NK-92 (cell line): ENCODE data around the gene DDX11.
"Not testable (repeated sequence)": the region's sequence is repeated elsewhere in the genome, so short reads cannot be mapped to it uniquely, and the experiment has no call there.

Experiments
- DNase-seq: peaks from one replicate; lab custom pipeline; 2025; ENCODE audit not compliant: unreplicated experiment; lab: John Stamatoyannopoulos, UW

DDX11 gene

DNA sequence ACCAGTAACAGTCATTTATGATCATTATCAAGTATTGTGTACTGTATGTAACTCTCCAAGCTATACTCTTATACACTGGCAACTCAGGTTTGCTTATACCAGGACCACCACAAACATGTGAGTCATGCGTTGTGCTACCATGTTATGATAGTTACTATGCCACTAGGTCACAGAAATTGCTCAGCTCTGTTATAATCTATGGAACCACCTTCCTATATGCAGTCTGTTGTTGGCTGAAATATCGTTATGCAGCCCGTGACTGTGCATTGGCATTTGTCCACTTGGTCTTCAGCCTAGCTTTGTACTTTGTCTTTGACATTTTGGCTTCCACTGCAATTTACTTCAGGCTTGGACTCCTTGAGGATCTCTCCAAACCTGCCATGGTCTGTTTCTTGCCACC is 7.5 kb upstream of the DDX11 start:
- DNase-seq = not testable (repeated sequence)

- not testable (repeated sequence) for DNase-seq
Measured at GRCh38 chr12:31067656-31068055, 6.0 kb upstream of the DDX11 start.

GRCh38 chr12:31070971-31071740 is 2.5 kb upstream of the DDX11 start:
- not testable (repeated sequence) for DNase-seq

DNA sequence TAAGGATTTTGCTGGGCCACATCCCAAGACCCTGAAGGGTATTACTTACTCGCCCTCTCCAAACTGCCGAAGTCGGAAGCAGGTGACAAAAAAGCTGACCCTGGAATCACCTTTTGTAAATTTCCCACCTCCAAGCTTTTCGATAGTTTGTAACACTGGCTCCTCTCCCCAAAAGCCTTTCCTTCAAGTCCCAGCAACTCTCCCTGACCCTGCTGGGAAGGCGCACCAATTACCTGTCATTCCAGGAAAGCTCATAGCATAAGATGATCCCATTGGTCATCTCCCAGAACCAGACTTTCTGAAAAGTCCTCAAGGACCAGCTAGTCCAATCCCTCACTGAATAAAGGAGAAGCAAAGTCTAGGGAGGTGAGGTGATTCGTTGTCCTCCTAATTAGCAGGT is 698 bp upstream of the DDX11 start:
- DNase-seq = not testable (repeated sequence)

GRCh38 chr12:31074333-31074874 is 744 bp downstream of the DDX11 start:
- DNase-seq = not testable (repeated sequence)

DNA sequence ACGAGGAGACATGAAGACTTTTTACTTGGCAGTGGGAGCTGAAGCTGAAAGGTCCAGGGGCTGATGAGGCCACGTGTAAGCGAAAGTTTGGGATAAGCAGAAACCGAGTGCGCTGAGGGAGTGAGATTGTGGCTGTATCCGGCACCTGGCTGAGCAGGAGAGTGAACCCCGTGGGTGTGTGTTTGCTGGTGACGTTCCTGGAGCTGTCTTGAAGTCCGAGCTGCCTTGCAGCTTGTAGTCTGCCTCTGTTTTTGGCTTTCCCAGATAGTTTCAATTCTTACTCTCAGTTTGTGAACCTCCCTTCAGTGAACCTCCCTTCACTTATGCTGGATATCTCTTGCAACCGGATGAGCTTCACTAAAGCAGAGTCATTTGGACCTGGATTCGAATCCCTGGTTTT is 2.5 kb downstream of the DDX11 start:
- not testable (repeated sequence) for DNase-seq

DNA sequence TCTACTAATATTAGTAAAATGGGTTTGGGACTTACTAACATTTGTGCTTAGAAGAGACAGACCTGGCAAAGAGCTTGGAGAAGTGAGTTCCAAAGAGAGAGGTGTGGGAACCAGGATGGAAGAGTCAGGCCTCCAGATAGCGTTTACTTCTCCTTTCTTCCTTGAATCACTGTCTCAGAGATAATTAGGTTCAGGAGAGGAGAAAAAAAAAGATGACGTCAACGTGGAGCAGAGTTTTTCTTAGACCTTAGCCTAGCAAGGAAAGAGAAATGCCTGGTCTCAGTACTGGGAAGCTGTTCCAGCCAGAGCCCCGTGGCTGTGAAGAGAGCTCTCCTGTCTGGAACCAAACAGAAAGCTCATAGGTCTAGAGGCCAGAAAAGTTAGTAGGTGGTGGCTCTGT is 3.4 kb downstream of the DDX11 start:
- DNase-seq = not testable (repeated sequence)

GRCh38 chr12:31077998-31078397 is 4.3 kb downstream of the DDX11 start:
- not testable (repeated sequence) for DNase-seq

DNA sequence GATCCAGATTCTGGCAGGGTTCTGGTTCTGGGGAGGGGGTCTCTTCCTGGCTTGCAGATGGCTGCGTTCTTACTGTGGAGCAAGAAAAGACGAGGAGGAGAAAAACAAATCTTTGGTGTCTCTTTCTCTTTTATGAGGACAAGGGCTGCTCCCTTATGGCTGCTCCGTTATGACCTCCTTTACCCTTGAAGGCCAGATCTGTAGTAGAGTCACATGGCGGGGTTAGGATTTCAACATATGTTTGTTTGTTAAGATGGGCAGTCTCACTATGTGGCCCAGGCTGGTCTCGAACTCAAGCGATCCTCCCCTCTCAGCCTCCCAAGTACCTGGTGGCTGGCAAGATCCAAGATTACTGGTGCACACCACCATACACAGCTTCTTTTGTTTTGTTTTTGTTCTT is 5.8 kb downstream of the DDX11 start:
- not testable (repeated sequence) for DNase-seq

GRCh38 chr12:31080221-31080620 is 6.6 kb downstream of the DDX11 start:
- not testable (repeated sequence) for DNase-seq

DNA sequence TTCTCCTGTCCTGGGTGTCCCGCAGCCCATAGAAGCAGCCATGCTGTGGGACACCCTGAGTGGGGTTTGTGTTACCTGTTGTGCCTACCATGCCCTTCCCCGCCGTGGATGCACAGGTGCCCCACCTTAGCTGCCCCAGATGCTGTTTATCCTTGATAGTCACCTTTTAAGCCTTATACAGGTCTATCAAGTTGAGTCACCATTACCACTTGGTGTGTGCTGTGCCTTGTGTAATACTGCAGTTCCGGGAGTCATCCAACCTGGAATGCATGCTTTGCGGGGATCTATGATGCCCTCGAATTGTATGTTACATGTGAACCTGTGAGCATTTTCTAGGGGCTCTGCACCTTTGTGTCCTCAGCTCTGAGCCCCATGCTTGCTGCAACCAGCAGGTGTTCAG is 7.6 kb downstream of the DDX11 start:
- DNase-seq = not testable (repeated sequence)

DNA sequence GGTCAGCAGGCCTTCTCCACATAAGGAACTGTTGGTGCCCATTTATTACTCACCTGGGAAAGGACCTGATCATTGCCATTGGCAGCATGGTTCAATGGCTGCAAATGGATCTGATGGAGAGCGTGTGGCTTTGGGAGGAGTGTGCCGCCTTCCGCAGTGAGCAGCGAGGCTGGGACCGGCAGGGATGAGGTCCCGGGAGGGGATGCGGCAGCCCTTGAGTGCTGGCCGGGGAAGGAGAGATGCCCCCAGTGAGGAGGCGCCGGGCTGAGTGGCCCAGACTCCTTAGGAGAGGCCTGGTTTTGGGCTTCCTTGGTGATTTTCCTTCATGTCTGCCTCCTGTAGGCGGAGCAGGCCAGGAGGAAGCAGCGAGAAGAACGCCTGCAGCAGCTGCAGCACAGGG is 10.6 kb downstream of the DDX11 start:
- not testable (repeated sequence) for DNase-seq

DNA sequence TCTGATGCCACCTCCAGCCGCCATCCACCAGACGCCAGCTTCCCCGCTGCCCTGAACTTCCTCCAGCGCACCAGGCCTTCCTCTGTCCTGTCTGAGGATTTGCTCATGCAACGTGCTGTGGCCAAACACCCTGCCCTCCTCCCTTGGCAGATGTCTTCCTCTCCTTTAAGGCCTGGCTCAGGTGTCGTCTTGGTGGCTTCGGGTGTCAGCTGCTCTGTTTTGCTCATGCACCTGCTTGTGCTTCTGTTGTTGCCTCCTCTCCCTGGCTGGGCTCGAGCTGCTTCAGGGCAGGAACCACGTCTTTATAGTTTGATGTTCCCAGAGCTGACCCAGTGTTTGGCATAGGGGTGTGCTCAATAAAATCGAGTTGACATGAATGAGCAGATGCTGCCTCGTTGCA is 12.4 kb downstream of the DDX11 start:
- not testable (repeated sequence) for DNase-seq

DNA sequence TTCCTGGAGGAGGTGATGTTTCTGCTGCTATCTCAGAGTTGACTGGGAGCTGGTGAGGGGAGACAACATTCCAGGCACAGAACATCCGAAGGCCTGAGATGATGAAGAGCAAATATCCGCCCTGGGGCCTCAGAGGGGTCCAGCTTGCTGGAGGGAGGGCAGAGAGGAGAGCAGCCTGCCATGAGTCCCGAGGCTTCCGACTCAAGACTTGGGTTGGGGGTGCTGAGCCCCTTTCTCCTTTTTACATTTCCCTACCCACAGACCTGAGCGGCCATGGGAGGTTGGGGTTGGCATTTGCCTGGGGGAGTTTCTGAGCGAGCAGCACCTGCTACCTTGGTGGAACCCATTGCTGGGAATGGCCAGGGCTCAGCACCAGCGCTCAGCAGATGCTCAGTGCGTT is 13.8 kb downstream of the DDX11 start:
- DNase-seq = not testable (repeated sequence)

DNA sequence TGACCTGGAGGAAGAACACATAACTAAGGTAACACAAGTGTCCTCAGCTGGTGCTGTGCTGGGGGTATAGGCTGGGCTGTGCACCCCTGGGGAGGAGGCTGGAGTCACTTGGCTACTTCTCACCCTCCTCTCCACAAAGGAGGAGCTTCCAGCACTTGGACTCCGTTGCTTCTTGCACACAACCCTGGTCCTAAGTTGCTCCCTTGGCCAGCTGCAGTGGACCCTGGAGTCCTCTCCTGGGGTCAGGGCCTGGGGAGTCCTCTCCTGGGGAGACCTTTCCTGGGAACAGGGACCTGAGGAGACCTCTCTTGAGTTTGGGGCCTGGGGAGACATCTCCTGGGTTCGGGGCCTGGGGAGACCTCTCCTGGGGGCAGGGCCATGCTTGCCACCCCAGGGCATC is 14.3 kb downstream of the DDX11 start:
- not testable (repeated sequence) for DNase-seq

- no peak for DNase-seq
Measured at GRCh38 chr12:31089072-31089471, 15.4 kb downstream of the DDX11 start.

- DNase-seq = not testable (repeated sequence)
Measured at GRCh38 chr12:31091629-31092028, 18.0 kb downstream of the DDX11 start.

GRCh38 chr12:31092718-31093117 is 19.1 kb downstream of the DDX11 start:
- not testable (repeated sequence) for DNase-seq

GRCh38 chr12:31095080-31095860 is 21.6 kb downstream of the DDX11 start:
- not testable (repeated sequence) for DNase-seq

DNA sequence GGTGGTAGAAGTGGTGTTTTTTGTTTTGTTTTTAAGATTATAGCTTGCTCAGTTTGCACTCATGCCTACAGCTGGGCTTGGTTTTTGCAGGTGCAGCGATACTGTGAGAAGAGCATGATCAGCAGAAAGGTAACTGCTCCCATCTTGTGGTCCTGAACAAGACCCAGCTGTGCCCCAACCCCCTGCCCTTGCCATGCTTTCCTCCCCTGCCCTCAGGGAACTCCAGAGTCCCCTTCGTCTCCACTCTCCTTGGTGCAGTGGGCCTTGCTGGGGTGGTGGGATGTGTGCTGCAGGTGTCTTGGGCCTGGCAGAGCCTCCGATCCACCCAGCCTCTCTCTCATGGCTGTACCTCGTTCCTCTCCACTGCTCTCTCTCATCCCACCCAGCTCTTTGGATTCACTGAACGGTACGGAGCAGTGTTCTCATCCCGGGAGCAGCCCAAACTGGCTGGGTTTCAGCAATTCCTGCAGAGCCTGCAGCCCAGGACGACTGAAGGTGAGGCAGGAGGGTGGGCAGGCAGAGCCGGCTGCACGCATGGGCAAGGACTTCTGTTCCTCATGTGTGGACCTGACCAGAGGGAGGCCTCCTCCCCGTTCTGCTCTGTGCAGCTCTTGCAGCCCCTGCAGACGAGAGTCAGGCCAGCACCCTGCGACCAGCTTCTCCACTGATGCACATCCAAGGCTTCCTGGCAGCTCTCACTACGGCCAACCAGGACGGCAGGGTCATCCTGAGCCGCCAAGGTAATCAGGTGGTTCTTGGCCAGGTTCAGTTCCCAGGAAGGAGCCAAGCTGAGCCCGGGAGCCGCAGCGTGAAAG is 22.8 kb downstream of the DDX11 start:
- not testable (repeated sequence) for DNase-seq

DNA sequence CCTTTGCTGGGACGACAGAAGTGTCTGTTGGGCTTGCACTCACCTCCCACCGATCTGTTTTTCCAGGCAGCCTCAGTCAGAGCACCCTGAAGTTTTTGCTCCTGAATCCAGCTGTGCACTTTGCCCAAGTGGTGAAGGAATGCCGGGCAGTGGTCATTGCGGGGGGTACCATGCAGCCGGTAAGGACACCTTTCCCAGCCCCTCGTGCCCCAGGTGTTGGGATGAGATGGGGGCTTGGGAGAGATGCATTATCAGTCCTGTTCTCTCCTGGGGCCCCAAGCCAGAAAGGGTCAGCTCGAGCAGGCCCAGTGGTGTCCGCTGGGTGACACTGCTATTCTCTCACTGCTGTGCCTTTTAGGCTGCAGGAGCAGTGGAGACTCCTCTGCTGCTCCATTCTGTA is 24.2 kb downstream of the DDX11 start:
- not testable (repeated sequence) for DNase-seq
